Testis (tissue), 2 donors: Measurements from ENCODE around the gene PRKCZ.

Experiments
- POLR2A ChIP-seq: fragments of 450-650 bp; IDR thresholded peaks from one replicate; pipeline ENCODE4 v1.6.1; 2017; ENCODE audit warnings: antibody characterized with exemption, mild to moderate bottlenecking, moderate library complexity
- TF ChIP-seq, protein P1 (sequence below), 3 experiments: fragments of 450-650 bp in 2 of 3; fragments of 200-600 bp in 1 of 3; sonication (generic) in 1 of 3; IDR thresholded peaks; one replicate each; pipeline ENCODE4 v1.5.1; 2016 to 2019; ENCODE audit warnings: antibody characterized with exemption in 3 of 3, mild to moderate bottlenecking in 2 of 3, moderate library complexity in 1 of 3

DNA sequence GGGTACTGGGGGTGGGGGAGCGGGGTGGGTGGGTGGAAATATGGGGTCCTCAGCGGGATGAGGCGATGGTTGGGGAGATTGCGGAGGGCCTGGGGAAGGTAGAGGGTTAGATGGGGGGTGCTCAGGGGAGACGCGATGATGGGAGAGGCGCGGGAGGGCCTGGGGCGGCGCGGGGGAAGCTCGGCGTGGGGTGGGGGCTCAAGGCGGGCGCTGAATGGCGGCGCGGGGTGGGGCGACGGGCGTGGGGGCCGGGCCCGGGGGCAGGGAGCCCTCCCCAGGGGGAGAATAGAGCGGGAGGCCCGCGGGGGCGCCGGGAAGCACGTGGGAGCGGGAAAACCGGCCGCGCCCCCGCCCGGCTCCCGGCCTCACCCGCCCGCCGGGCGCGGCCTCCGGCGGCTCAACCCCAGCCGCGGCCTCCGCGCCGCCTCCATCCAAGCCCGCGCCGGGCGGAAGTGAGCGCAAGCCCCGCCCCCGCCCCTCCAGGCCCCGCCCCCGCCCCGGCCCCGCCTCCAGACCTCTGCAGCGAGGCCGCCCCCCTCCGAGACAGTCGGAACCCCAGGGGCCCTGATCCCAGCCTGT is 144.2 kb downstream of the PRKCZ start, which contains the start of gene FAAP20:
- TF ChIP-seq POLR2A: no peak
- TF ChIP-seq, protein P1, sequence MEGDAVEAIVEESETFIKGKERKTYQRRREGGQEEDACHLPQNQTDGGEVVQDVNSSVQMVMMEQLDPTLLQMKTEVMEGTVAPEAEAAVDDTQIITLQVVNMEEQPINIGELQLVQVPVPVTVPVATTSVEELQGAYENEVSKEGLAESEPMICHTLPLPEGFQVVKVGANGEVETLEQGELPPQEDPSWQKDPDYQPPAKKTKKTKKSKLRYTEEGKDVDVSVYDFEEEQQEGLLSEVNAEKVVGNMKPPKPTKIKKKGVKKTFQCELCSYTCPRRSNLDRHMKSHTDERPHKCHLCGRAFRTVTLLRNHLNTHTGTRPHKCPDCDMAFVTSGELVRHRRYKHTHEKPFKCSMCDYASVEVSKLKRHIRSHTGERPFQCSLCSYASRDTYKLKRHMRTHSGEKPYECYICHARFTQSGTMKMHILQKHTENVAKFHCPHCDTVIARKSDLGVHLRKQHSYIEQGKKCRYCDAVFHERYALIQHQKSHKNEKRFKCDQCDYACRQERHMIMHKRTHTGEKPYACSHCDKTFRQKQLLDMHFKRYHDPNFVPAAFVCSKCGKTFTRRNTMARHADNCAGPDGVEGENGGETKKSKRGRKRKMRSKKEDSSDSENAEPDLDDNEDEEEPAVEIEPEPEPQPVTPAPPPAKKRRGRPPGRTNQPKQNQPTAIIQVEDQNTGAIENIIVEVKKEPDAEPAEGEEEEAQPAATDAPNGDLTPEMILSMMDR (IDR thresholded peaks at IDR 0.05): no peak
